GM19035 (cell line): ENCODE measurements around the gene WNT2.
"Not testable (repeated sequence)": the region's sequence is repeated elsewhere in the genome, so short reads cannot be mapped to it uniquely, and the experiment has no call there.

ENCODE experiments used
- ATAC-seq: cut with Tn5 transposase; IDR thresholded peaks from one replicate; pipeline ENCODE4 v1.9.1; 2021; ENCODE audit not compliant: unreplicated experiment

The WNT2 gene

DNA sequence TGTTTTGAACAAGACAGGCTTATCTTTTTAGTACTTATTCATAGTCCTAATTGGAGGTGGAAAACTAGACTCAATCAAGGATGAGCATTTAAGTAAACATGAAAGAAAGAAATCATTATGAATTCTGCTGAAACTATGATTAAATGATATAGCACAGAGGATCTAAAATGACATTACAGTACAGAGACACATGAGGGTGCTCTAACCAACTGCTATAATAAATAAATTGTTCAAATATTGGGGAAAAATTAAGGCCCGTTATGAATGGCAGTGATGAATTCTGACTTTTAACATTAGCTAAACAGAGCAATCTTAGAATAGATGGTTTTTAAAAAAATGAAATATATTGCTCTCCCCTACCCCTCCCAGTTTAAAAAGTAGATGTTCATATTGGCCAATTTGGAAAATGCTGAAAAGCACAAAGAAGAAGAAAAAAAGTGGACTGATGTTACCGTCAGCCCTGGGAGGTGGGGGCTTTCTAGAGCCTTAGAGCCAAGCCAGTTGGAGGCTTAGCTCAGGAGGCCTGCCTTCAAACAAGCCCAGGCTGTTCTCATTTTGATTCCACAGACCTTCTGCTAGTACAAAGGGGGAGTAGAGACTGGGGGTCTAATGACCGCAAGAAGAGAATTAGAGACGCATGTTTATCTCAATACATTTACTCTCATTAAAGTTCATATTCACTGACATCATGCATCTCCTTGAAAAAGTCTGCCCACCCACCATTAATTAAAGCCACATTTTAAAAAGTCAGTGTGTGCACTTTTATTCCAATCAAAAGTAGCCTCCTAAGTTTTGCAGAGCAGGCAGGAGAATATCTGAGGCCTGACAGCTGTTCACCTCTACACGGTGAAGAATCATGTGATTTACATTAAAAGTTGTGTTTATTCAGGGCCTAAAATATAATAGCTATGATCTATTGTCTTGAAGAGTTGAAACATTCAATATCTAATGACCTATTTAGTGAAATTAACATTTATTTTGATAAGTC is 10.0 kb downstream of the WNT2 start:
- ATAC-seq: no peak

DNA sequence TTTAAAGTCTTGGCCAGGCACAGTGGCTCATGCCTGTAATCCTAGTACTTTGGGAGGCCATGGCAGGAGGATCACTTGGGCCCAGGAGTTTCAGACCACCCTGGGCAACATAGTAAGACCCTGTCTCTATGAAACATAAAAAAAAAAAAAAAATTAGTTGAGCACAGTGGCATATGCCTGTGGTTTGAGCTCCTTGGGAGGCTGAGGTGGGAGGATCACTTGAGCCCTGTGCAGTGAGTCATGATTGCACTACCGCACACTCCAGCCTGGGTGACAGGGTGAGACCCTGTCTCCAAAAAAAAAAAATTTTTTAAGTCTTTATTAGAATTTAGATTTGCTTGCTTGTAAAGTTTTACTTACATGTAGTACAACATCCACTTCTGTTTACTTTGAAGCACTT is 14.0 kb downstream of the WNT2 start:
- no peak for ATAC-seq

DNA sequence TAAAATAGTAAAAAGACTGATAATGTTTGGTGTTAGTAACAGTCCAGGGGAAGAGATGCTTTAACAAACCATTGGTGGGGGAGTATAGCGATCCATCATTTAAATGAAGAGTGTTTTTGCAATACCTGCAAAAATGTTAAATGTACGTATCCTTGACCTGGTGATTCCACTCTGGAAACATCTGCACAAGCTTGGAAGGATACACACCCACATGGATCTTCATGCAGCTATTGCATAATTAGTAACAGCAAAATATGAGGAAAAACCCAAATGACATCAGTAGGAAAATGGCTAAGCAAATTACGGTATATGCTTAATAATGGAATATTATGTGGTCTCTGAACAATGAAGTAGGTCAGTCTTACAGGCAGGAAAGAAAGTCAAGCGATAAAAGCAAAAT is 20.5 kb downstream of the WNT2 start:
- no peak for ATAC-seq

DNA sequence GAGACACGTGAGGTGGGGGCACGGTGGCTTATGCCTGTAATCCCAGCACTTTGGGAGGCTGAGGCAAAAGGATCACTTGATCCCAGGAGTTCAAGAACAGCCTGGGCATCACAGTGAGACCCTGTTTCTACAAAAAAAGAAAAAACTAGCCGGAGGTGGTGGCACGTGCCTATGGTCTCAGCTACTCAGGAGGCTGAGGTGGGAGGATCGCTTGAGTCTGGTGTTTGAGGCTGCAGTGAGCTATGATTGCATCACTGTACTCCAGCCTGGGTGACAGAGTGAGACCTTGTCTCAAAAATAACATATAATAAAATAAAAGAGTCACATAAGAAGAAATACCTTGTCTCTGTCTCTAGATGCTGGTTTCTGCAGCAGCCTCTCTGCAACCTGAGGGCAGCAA is 22.4 kb downstream of the WNT2 start:
- ATAC-seq: not testable (repeated sequence)

DNA sequence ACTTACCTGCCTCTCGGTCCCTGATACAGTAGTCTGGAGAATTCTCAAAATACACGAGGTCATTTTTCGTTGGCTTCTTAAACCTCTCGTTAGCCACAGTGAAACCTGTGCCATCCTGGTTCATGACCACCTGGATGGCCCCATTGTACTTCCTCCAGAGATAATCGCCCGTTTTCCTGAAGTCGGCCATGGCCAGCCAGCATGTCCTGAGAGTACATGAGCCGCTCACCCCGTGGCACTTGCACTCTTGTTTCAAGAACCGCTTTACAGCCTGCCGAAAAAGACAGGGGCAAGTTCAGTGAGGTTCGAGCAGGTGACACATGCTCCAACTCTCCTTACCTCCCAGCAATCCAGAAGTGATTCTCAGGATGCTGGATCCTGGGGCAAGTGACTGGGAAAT is 25.3 kb downstream of the WNT2 start:
- no peak for ATAC-seq

DNA sequence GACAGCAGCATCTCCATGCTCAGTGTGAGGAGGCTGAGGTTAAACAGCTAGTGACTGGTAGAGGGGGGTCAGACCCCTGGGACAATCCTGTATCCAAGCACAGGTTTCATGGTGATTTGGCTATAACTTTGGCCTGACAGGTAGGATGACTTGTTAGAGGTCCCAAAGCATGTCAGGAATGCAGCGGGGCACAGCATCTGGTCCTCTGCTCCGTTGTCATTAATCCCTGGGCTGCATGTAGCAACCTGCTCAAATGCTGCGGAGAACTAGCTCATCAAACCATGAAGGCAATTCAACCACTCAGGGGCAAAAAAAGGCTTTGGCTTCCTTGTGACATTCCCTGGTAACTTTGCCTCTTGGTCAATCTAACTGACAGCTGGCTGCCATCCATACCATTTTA is 26.8 kb downstream of the WNT2 start:
- ATAC-seq: no peak

DNA sequence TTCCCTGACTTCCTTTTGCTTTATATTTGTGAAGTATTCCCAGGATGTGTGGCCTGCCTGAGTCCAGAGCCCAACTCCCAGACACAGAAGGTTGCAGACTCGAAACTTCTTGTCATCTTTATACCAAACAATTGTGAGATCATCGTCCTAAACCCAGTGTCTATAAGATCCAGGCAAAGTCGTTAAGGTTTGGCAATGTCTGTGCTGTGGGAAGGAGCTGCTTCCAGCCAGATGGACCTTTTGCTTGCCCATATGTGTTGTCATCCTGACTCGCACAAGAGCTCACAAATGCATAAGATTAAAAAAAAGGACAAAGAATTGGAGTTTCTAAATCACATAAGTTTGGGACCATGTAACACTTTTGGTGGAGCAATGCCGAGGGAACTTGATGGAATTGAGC is 37.0 kb downstream of the WNT2 start:
- no peak for ATAC-seq

DNA sequence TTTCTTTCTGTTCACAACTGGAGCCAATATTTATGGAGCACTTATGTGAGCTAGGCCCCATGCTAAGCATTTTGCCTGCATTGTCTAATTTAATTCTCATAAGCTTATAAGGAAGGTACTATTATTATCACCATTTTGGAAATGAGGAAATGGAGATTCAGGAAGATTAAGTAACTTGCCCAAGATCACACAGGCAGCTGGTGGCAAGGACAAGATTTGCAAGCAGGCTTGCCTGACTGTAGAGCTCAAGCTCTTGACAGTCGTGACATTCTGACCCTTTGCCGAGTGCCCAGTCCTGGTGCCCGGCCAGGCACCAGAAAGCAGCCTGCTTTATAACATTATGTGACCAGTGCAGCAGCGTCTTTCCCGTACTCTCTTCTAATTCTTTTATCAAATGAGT is 38.2 kb downstream of the WNT2 start:
- ATAC-seq: no peak

DNA sequence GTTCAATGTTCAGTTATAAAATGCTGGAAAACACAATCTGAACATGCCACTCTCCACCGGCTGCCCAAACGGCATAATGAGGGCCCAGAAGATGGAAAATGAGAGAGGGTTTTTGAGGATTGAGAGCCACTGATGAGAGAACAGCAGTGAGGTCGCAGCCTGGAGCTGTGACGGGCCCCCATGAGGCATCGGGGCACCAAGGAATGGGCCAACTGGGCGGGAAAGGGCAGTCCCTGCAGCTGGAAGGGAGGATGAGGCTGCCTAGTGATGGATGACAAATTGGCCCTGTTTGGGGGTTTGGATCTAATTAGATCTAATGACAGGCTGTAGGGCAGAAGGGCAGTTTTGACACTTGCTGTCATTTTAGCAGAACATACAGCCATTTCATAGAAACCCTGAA is 39.1 kb downstream of the WNT2 start:
- ATAC-seq: no peak

DNA sequence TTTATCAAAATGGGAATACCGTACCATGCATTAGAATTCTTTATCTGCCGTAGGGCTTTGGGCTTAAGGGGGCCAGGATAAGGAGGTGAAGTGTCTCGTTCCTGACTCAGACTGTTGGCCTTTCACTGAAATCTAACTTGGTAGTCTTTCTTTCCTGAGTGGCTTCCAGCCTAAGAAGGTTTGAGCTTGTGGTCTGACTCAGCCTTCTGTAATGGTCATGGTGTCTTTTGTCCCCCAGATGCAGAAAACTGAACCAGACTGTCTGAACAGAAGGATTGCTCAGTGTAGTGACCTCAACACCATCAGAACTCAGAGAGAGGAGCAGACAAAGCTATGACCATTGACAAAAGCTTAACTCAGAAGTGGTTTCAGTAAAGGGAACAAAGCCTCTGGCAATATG is 39.5 kb downstream of the WNT2 start:
- no peak for ATAC-seq

DNA sequence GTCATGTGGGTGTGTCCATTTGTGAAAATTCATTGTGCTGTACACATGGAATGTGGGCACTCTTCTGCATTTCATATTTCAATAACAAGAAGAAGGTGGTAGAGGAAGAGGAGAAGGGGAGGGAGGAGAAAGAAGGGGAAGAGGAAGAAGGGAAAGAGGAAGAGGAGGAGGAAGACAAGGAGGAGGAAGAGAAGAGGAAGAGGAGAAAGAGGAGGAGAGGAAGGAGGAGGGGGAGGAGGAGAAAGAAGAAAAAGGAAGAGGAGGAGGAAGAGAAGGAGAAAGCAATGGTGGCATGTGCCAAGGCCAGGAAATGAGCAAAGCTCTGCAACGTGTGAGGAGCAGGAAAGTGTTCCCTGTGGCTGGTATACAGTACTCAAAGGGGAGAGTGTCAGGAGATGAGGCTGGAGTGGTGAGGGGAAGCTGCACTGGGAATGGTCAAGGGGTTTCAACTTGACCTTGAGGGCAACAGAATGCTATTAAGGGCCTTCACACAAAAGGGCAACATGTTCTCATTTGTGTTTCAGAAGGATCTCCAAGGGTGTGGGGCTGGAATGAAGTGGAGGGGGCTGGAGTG is 40.5 kb downstream of the WNT2 start:
- no peak for ATAC-seq

DNA sequence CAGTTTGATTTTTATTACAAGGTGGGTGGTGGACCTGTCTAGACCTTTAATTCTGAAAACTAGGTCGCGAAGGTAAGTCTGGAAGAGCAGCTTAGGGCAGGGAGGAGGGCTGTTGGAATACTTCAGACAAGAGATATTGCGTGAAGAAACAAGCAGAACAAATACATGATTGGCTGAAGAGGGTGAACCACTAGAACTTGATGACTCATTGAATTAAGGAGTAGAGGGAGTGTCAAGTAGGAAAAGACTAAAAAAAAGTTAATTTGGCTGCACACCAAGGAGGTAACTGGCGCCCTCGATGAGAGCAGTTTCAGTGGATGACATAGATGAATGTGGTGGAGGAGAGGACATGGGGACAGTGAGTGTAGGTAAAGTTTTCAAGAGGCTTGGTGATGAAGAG is 41.3 kb downstream of the WNT2 start:
- ATAC-seq: no peak

DNA sequence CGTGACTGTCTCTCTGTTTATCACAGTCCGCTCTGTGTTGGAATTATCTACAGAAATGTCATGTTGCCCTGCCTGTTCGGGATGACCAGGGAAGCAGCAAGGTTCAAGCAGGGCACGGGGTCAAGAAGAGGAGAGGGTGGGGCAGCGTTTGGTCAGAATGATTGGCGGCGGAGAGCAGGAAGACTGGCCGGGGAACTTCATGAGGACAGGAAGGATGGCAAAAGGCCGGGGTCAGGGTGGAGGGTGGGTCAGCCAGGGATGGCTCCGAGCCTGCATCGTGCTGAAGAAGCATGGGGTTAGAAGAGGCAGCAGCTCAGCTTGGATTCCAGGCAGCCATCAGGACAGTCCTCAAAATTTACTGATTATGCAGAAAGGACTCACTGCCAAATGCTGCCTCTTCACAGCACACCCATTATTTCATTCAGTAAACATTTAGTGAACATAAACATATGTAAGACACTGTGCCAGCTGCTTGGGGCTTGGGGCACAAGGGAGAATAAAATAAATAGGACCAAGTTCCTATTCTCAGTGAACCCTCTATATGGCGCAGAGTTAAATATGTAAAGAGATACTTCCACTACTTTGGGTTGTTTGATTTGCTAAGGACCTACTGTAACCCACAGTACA is 42.8 kb downstream of the WNT2 start:
- no peak for ATAC-seq

DNA sequence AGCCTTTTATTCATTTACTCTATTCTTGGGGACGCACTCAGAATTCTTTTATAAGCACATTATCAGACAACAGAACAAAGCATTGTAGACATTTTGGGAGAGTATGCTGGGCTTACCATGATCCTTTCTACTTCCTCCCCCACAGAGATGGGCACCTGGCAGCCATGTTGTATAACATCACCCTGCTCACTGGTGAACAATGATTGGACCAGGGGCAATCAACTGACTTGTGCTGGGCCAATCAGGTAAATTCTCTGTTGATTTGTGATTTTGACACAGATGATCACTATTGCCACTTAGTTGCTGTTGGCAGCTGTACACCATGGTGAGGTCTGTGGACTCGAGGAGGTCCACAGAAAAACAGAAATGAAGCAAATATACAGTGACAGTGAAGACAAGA is 43.7 kb downstream of the WNT2 start:
- ATAC-seq: no peak

DNA sequence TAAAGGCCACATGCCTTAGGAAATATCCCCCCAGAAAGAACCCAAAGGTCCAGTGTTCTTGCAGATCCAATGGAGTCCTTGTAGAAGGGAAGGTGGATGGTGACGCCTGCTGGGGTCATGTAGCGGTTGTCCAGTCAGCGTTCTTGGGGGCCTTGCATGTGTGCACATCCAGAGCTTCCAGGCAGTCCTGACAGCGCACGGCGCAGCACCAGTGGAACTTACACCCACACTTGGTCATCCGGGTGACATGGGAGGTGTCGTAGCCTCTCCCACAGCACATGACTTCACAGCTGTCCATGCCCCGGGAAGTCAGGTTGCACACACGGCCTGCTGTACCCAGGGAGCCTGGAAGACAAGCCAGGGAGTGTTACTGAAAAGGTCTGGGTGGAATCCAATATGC is 44.8 kb downstream of the WNT2 start:
- ATAC-seq: no peak

DNA sequence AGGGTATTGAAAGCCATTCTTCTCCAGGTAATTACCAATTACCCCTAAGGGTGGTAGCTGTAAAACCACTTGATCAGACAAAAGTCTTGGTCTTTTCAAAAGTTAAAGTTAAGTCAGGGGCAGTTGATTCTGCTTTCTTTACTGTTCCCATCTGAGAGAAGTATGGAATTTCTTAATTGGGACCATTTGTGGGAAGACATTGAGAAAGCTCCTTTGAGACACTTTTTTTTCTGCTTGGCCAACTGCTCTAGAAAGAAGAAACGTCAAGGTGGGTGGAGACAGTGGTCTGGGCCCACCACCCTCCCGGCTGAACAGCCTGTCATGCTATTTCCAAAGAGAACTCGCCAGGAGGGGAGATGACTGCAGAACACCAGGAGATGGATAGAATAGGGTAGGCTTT is 45.3 kb downstream of the WNT2 start:
- ATAC-seq: no peak

DNA sequence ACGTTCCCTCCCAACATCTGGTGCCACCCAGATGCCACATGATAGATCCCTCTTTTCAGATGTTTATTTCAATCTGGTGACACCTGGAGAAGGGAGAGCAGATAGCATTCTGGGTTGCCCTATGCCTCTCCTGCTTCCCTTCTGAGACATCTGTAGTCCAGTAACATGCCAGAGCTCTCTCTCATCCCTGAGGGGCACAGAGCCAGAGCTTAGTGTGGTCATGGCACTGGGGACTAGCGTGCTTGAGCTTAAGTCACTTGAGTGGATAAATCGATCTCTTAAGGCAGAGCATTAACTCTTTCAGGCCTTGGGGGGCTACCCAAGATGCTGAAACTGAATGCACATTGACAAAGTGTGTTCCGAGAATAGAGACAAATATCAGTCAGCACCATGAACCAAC is 47.9 kb downstream of the WNT2 start:
- ATAC-seq: no peak

DNA sequence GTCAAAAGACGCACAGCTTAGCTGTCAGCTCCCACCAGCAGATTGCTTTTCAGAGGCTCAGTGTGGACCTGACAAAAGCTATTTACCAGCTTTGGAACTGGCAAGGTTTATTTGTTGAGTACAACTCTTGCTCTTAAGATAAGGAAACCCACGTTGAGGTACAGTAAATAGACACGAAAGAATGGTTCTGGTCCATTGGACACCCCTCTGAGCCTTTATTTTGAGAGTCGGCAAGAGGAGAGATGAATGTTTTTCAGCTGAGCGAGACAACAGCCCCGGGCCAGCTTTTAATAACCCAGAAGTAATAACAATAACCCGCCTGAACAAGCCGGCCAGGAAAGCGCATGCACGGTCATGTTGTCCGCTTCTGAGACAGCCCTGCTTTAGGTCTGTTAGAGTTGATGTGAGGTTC is 49.0 kb downstream of the WNT2 start:
- no peak for ATAC-seq

DNA sequence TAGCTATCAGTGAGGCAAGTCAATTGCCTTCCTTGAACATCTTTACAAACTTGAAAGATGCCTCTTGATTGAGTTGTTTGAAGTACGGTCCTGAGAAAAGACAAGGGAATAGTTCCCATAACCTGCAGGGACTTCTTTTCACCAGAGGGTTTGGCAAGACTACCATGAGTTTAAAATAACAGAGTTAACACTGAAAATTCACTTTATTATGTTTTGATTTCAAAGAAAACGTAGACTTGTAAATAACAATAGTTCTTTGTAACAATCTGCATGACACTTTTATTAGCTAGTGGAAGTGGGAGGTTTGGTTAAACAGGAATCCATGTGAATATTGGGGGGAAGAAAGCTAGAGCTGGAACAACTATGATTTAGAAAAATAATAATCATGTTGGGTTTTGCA is 49.5 kb downstream of the WNT2 start:
- no peak for ATAC-seq

DNA sequence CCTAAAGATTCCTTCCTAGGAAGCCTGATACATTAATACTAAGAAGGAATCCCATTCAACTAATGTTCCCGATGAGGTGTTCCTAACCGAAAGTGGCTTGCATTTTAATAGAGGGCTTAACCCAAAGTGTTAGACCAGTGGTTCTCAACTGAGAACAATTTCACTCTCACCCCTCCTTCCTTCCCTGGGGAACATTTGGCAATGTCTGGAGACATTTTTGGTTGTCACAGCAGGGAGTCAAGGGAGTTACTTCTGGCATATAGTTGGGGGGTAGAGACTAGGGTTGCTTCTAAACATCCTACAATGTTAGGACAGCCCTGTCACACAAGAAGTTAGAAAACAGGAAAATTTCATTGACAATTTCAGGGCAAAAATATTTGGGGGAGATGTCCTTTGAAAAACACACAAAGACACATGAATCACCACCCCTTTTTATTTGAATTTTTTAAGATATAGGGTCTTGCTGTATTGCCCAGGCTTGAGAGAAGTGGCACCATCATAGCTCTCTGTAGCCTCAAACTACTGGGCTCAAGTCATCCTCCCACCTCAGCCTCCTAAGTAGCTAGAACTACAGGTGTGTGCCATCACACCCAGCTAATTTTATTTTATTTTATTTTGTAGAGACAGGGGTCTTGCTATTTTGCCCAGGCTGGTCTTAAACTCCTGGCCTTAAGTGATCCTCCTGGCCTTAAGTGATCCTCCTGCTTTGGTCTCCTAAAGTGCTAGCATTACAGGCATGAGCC is 50.7 kb downstream of the WNT2 start:
- ATAC-seq: no peak

DNA sequence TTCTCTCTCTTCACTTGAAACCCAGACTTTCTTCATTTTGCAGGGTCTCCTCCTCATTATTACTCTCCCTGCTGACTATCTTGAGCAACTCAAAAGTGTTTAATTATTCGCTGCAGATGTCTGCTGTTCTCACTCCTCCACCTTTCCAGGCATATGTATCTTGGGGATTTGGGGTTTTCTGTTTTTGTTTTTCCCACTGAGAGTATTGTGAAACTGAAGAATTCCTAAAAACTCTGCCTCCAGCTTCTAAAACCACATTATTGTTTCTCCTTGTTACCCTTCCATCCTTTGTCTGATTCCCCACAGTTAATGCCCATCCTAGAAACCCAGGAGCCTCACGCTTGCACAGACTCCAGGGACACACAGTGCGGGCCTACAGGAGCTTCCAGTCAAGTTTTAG is 51.3 kb downstream of the WNT2 start:
- no peak for ATAC-seq

DNA sequence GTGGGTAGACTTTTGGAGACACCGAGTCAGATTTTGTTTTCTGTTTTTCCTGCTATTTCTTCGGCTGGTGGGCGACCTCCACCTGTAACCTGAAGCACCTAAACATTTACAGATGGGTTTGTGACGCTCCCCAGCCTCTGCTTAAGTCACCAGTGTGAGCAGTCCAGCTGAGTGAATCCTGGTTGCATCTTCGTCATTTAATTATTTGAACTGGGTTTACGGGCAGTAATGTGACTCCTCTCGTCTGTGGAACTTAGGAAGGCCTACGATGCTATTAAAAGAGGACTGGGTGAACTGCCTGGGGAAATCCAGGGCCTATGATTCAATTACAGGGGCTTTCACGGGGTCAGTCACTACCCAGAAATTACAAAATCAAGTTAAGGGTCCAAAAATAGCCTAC is 52.5 kb downstream of the WNT2 start:
- no peak for ATAC-seq
